Testis (tissue), 3 donors: ENCODE data around the gene ICAM5. TPM values are rescaled to one million over a fixed set of nuclear protein-coding genes. Genes with fewer than 3 reads are reported as not detected.
A peak's percentile ranks its signal among the peaks of the same experiment; 100 is the strongest.

Experiments
- DNase-seq: peaks from one replicate; pipeline ENCODE4 v3.0.0-alpha.2; 2019
- H3K27ac ChIP-seq, 2 donors: fragments of 200-600 bp; sonication (generic); one replicate each; pipeline ENCODE4 v1.5.1; 2019
- H3K27me3 ChIP-seq: fragments of 200-600 bp; sonication (generic); one replicate; pipeline ENCODE4 v1.5.1; 2019
- H3K36me3 ChIP-seq: fragments of 200-600 bp; sonication (generic); one replicate; pipeline ENCODE4 v1.5.1; 2017; ENCODE audit warnings: low read depth; ENCODE audit errors: missing control alignments
- H3K4me1 ChIP-seq: fragments of 200-600 bp; sonication (generic); one replicate; pipeline ENCODE4 v1.5.1; 2019
- H3K4me3 ChIP-seq, 2 donors: fragments of 200-600 bp; sonication (generic); one replicate each; pipeline ENCODE4 v1.5.1; 2017 to 2019
- H3K9me3 ChIP-seq: fragments of 200-600 bp; sonication (generic); one replicate; pipeline ENCODE4 v1.5.1; 2017
- CTCF ChIP-seq, 3 experiments: fragments of 450-650 bp in 2 of 3; fragments of 200-600 bp in 1 of 3; sonication (generic) in 1 of 3; IDR thresholded peaks; one replicate each; pipeline ENCODE4 v1.5.1; 2016 to 2019; ENCODE audit warnings: antibody characterized with exemption in 3 of 3, mild to moderate bottlenecking in 2 of 3, moderate library complexity in 1 of 3
- POLR2A ChIP-seq: fragments of 450-650 bp; IDR thresholded peaks from one replicate; pipeline ENCODE4 v1.6.1; 2017; ENCODE audit warnings: antibody characterized with exemption, mild to moderate bottlenecking, moderate library complexity
- WGBS, 2 donors: methylation state at CpG; one replicate each; pipeline ENCODE4 v1.1.5; 2018; 5-methylcytosine and 5-hydroxymethylcytosine counted together
- intact Hi-C: fragments of 100-400 bp; cut with DNase I; formaldehyde crosslinking; loops from one replicate; pipeline ENCODE4 v1.15.1; 2023; ENCODE audit warnings: low total_unique reads
- polyA plus RNA-seq: library from polyadenylated mRNA; stranded (reverse); fragments of 350-450 nt; fragmentation: Illumina TruSeq; extraction: RNeasy Lipid Tissue Mini Kit (QIAGEN cat#74804); gene quantifications from one replicate; pipeline ENCODE4 v1.2.3, GENCODE V29; 2014; ENCODE audit warnings: low read depth, low replicate concordance; ENCODE audit not compliant: insufficient read depth
- total RNA-seq, 2 donors: library from RNA; depleted of rRNA; stranded (reverse); fragments of >200 nt; gene quantifications; one replicate each; pipeline ENCODE4 v1.2.3, GENCODE V29; 2016

The ICAM5 gene
- total and polyA plus RNA-seq, 3 donors from 2014 or later = 4.3 to 7.6 (median 5.4) TPM

- H3K4me3 ChIP-seq = peak overlapping the region; percentile 5 to 40
- no peaks in the 10 kb centered on the region for H3K36me3 ChIP-seq
- TF ChIP-seq POLR2A (no peak), CTCF (IDR thresholded peaks at IDR 0.05) (no peak)
- no peaks in the 10 kb centered on the region for H3K9me3 ChIP-seq
- peaks cover 5% of the 10 kb centered on the region for H3K27me3 ChIP-seq
- DNase-seq = no peak
- intact Hi-C loops = no loop called here
- no peak overlapping the region for H3K27ac ChIP-seq
- WGBS, 2 donors = 0 to 2% methylated on average over 10 to 49 of the region's 49 CpGs
- H3K4me1 ChIP-seq = peaks cover 41% of the 10 kb centered on the region
Observed at GRCh38 chr19:10291554-10292205, 1.9 kb downstream of the ICAM5 start.

DNA sequence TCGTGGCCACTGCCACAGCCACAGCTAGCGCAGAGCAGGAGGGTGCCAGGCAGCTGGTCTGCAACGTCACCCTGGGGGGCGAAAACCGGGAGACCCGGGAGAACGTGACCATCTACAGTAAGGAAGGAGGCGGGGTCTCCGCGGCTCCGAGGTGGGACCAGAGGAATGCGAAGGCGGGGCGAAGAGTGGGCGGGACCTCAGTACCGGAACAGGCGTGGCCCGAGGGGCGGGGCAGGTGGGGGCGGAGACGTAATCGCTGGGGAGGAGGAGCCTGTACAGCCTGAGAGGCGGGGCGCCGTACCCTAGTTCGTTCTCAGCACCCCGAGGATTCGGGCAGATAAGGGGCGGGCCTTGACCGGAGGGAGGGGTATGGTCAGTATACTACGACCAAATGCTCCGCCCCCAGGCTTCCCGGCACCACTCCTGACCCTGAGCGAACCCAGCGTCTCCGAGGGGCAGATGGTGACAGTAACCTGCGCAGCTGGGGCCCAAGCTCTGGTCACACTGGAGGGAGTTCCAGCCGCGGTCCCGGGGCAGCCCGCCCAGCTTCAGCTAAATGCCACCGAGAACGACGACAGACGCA lies 2.5 kb downstream of the ICAM5 start:
- H3K27me3 ChIP-seq = peaks cover 5% of the 10 kb centered on the region
- DNase-seq = peak; percentile 78
- H3K36me3 ChIP-seq = no peaks in the 10 kb centered on the region
- peak overlapping the region in 1 of 2 donors; percentile 40 for H3K4me3 ChIP-seq
- intact Hi-C loops = no loop called here
- H3K4me1 ChIP-seq = peaks cover 35% of the 10 kb centered on the region
- no peaks in the 10 kb centered on the region for H3K9me3 ChIP-seq
- H3K27ac ChIP-seq = no peak overlapping the region
- TF ChIP-seq CTCF (IDR thresholded peaks at IDR 0.05) = no peak
- no peak for TF ChIP-seq POLR2A
- 2 to 3% methylated on average over 29 to 45 of the region's 45 CpGs for WGBS, 2 donors

DNA sequence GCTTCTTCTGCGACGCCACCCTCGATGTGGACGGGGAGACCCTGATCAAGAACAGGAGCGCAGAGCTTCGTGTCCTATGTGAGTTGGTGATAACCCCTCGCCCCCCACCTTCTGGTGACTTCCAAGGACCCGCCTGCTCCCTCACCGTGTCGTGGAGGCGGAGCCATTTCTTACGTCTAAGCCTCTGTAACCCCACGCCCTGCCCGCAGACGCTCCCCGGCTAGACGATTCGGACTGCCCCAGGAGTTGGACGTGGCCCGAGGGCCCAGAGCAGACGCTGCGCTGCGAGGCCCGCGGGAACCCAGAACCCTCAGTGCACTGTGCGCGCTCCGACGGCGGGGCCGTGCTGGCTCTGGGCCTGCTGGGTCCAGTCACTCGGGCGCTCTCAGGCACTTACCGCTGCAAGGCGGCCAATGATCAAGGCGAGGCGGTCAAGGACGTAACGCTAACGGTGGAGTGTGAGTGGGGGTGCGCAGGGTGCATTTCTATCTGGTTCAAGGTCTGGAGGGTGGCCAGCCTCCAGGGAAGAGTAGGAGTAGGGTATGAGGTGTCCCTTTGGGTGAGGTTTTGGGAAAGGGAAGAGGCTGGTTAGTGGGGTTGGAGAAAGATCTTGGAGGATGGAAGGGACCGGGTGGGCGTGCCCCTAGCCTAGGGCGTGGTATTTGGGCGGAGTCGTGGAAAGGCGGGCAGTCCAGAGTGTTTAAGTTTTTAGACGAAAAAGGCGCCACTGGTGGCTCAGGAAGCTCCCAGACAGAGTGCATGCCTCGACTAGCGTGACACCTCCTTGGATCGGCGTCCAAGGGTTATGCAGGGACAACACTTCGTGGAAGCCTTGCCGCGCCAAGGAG lies 3.3 kb downstream of the ICAM5 start:
- no peak for DNase-seq
- H3K9me3 ChIP-seq = no peaks in the 10 kb centered on the region
- TF ChIP-seq POLR2A (no peak), CTCF (IDR thresholded peaks at IDR 0.05) (no peak)
- intact Hi-C loops = no loop called here
- H3K27me3 ChIP-seq = peaks cover 5% of the 10 kb centered on the region
- H3K4me3 ChIP-seq = no peak overlapping the region
- peaks cover 32% of the 10 kb centered on the region for H3K4me1 ChIP-seq
- H3K36me3 ChIP-seq = no peaks in the 10 kb centered on the region
- WGBS, 2 donors = 7 to 8% methylated on average over 47 of the region's 56 CpGs
- H3K27ac ChIP-seq = no peak overlapping the region

DNA sequence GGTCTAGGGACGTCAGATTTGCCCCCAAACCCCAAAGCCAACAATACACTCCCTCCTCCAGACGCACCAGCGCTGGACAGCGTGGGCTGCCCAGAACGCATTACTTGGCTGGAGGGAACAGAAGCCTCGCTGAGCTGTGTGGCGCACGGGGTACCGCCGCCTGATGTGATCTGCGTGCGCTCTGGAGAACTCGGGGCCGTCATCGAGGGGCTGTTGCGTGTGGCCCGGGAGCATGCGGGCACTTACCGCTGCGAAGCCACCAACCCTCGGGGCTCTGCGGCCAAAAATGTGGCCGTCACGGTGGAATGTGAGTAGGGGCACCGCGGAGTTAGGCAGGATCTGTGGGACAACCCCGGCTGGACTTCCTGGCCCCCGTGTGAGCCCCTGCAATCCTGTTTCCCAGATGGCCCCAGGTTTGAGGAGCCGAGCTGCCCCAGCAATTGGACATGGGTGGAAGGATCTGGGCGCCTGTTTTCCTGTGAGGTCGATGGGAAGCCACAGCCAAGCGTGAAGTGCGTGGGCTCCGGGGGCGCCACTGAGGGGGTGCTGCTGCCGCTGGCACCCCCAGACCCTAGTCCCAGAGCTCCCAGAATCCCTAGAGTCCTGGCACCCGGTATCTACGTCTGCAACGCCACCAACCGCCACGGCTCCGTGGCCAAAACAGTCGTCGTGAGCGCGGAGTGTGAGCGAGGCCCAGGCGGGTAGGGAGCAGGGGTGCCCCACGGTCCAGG lies 4.0 kb downstream of the ICAM5 start:
- 4 to 15% methylated on average over 26 to 49 of the region's 49 CpGs for WGBS, 2 donors
- H3K4me1 ChIP-seq = peaks cover 32% of the 10 kb centered on the region
- no peak overlapping the region for H3K27ac ChIP-seq
- H3K27me3 ChIP-seq = peaks cover 5% of the 10 kb centered on the region
- H3K9me3 ChIP-seq = no peaks in the 10 kb centered on the region
- no peak overlapping the region for H3K4me3 ChIP-seq
- TF ChIP-seq POLR2A = no peak
- no peak for TF ChIP-seq CTCF (IDR thresholded peaks at IDR 0.05)
- no peaks in the 10 kb centered on the region for H3K36me3 ChIP-seq
- no peak for DNase-seq
- intact Hi-C loops = no loop called here
